GM19455 (cell line): Measurements from ENCODE around the gene RIMKLB.
A peak's percentile ranks its signal among the peaks of the same experiment; 100 is the strongest.

Experiments
- ATAC-seq: cut with Tn5 transposase; IDR thresholded peaks from one replicate; pipeline ENCODE4 v1.9.1; 2021; ENCODE audit not compliant: unreplicated experiment

RIMKLB gene, protein sequence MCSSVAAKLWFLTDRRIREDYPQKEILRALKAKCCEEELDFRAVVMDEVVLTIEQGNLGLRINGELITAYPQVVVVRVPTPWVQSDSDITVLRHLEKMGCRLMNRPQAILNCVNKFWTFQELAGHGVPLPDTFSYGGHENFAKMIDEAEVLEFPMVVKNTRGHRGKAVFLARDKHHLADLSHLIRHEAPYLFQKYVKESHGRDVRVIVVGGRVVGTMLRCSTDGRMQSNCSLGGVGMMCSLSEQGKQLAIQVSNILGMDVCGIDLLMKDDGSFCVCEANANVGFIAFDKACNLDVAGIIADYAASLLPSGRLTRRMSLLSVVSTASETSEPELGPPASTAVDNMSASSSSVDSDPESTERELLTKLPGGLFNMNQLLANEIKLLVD

DNA sequence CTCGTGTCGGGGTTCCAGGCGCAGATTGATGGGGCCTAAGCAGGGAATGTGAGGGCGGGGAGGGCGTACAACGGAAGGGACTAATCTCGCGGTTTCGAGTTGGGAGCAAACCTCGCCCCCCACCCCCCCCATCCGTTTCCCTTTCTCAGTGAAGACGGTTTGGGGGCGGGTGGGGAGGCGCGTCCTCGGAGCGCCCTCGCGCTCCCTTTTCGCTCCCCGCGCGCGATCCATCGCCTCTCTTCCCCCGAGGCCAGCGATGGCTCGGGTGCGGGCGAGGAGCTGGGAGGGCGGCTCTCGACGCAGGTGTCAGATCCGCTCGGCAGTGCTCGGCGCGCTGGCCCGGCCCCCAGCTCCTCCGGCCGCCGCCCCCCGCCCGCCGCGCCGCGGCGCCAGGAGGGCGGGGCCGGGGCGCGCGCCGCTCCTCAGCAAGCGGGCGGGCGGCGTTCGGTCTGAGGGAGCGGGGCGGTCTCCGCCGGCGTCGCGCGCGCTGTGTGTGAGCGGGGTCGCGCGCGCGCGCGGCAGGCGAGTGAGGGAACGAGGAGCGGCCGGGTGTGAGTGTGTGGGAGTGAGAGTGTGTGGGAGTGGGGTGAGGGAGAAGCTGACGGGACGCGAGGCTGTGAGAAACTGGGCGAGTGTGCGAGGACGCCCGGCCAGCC, at the start of gene RIMKLB:
Gene RIMKLB, plus strand, starts transcription at position 516 of the 656 bp plus-strand sequence. CDS start 15,876 bp downstream, outside the sequence.
- ATAC-seq: peak; percentile 84

DNA sequence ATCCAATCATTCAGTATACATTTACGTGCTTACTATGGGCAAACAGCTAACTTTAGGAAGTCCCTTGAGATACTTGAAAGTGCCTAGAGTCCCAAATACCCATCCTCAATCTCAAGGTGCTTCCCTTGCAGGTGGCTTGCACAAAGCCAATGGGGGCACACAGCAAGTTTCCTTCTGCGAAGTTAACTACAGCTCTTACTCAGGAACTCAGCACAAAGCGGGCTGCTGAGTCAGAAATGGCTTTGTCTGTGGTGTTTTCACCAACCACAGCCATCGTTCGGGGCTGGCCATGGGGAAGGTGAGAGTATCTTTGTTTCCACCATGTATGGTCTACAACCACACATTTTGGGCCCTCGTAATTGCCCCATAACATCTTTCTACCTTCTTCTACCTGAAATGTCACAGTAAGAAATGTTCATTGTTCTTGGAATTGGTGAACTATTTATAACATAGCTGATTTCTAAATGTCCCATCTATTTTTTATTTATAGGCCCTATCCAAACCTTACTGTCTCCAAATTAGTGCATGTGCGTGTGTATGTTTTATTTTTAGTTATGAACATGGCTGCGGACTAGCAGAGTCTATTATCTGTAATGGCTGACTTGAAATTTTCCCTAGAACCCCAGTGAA, 49.1 kb upstream of the RIMKLB start:
- ATAC-seq: peak; percentile 82

DNA sequence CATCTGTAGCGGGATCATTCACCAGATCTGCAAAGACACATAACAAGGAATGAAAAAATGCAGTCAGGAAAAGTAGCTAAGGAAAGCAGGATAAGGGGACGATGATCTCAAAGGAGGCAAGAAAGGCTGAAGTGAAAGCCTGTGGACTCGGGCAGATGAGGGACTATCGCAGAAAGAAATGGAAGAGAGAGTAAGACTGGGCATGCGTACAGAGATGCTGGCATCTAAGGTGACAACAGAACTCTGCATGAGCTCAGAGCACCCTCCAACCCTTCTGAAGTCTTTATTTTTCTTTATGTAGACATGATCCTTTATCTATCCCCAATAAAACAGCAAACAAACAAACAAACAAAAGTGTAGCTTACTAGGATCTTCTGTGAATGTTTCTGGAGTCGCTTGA, 42.4 kb upstream of the RIMKLB start:
- ATAC-seq: no peak

DNA sequence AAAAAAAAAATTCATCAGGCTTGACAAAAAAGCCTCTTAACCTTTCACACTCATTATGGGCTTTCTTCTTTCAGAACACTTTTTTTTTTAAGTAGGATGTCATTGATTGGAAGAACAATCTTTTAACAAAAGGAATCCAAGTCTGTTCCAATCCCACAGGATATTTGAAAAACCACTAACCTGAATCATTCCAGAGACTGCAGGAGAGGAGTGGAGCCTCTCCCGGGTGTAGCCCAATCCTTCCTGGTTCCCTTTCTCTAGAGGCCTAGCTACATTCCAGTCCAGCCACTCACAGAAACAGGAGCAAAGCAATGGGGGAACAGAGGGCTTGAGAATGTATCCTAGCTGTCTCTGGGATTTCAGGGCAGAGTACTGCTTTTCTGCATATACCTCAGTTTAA, 39.4 kb upstream of the RIMKLB start:
- no peak for ATAC-seq

DNA sequence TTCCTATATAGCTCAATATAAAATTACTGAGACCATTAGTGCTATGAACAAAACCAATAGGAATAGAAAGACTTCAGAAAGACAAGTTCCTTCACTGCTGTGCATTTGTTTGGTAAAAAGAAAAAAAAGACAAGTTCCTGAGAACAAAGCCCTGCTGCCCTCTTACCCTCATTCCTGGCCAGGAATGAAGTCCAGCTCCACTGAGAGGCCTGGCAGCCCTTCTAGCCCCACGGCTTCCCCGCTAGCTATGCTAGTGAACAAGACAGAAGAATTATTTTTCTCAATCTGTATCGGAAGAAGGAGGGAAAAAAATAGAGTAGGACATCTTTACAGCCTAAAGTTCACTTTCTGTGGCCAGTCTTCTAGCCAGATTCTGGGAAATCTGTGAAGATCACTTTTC, 36.8 kb upstream of the RIMKLB start:
- no peak for ATAC-seq

DNA sequence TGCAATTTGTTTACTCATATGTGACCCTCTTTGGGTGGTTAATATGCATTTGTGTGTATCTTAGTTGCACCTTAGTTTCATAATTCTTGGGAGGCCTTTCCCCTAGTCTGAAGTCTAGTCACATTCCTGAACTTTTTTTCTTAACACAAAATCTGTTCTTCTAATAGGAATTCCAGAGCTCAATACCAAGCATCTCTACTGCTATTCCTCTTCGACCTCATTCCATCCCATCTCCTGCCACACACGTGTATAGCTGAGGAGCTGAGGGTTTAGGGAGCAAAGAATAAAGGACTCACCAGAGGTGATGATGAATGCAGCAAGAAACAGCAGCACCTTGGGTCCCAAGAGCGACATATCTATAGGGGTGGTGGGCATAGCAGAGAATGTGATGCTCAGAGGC, 36.0 kb upstream of the RIMKLB start:
- no peak for ATAC-seq

DNA sequence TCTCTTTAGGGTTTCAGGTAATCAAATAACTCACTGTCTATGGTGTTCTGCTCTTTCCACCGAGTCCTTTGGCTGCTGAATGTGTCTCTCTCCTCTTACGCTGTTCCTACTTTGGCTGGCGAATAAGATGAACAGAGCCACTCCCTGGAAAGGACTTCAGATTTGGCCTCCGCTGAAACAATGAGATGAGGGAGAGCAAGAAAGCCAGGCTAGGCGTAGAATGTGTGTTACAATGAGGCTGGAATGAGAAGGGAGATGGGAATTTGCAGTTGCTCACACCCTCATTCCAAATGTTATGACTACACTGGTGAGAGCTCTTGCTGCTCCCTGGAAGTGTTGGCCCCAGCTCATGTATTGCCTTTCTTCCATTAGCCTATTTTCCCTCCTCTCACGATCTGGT, 35.2 kb upstream of the RIMKLB start, which contains the start of gene MFAP5:
Gene MFAP5, minus strand, starts transcription at position 234 of the 400 bp plus-strand sequence. CDS start 722 bp downstream, outside the sequence.
- no peak for ATAC-seq

DNA sequence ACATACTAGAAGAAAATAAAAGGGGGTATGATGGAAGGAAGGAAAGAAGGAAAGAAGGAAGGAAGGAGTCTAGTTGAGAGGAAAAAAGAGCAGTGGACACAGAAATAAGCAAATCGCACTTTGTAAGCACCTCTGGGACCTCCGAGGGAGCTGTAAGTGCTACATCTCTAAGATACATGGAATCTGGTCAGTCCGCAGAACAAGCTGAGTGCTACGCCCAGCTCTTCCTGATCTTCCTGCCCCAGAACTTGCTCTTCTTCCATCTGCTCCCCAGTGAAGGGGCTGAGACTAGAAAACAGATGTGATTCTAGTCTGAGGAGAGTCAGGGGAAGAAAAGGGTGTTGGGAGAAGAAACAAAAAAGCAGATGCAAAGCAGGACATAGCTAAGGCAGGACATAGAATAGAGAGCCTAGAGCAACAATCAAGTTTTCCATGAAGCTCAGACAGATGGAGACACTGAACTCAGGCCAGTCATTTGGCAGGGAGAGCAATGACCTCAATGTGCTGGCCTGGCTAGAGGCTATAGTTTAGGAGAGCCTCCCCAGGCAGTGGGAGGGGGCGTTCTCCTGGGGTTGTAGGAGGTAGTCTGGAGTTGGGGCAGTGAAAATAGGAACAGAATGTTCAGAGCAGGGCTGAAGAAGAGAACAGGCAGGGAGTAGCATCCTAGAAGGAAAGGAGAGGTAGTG, 33.4 kb upstream of the RIMKLB start:
- no peak for ATAC-seq

DNA sequence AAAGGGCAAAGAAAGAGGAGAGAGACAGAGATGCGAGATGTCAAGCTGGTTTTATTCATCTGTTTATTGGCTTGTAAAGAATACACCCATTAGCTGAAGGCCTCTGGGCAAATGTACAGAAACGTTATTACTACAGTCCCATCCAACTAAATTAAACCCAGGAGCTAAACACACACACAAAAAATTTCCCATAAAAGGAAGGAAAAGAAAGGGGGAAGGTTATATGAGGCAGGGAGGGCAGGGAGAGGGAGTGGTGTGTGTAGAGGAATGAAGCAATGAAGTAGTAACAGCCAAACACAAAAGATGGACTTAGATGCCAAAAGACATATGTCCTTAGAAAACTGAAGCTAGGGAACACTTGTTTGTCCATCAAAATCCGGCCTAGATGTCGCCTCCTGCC, 32.0 kb upstream of the RIMKLB start:
- ATAC-seq: no peak

DNA sequence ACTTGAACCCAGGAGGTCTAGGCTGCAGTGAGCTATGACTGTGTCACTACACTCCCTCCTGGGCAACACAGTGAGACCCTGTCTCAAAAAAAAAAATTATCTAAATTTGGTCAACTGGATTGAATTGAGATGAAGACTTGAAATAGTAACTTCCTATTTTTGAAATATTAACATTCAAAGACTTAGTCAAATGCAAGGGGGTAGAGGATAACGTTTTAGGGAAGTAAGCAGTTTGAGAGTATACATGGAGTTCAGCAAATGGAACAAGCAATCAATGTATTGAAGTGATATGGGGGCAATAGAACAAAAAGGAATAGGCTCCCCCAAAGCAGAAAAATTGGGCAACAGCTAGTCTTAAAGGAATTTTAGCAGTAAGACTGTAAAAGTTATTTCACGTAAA, 30.5 kb upstream of the RIMKLB start:
- no peak for ATAC-seq

DNA sequence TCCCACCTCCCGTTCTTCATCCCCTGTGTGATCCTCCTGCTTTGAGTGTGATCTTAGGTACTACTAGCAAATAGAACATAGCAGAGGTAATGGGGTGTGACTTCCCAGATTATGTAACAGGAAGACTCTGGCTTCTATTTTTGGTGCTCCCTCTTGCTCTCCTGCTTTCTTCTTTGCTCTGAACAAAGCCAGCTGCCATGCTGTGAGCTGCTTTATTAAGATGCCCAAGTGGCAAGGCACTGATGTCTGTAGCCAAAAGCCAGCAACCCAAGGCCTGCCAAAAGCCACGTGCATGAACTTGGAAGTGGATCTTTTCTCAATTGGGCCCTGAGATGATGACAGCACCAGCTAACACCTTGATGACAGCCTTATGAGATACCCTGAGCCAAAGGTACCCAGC, 29.4 kb upstream of the RIMKLB start:
- no peak for ATAC-seq

DNA sequence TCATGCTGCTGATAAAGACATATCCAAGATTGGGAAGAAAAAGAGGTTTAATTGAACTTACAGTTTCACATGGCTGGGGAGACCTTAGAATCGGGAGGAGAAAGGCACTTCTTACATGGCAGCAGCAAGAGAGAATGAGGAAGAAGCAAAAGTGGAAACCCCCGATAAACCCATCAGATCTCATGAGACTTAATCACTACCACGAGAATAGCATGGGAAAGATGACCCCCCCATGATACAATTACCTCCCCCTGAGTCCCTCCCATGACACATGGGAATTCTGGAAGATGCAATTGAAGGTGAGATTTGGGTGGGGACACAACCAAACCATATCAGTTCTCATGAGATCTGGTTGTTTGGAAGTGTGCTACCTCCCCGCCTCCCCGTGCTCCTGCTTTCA, 25.4 kb upstream of the RIMKLB start:
- ATAC-seq: no peak

DNA sequence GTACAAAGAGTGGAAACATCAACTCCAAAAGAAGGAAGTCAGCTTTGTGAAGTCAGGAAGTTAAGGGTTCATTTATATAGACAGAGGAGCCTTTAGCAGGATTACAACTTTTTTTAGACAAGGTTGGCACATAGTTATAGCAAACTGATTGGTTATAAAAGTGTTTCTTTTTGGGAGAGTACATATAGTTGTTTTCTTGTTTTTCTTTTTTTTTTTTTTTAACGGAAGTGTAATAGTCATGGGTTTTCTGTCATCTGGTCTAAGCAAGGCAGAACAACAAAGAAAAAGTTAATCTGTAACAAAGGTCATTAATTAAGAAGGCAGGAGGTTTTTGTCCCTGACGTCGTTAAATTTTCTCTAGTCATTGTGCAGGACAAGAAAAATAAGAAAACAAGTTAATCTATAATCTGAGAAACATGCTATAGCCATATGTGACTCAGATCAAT, 22.2 kb upstream of the RIMKLB start:
- ATAC-seq: no peak

DNA sequence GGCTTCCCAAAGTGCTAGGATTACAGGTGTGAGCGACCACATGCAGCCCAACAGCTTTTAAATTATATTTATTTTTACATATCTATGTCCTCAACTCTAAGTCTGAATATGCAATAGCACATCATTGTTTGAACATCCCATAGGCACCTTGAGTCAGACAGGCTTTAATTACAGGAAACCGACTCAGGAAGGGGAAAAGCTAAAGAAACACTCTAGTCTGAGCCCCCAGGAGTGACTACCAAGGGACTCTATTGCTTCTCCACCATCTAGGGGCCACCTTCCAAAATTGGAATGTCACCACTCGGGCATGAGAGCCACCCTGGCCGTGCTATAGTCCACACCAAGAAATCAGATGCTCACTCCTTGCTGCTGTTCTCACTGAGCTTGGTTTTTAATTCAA, 21.1 kb upstream of the RIMKLB start:
- ATAC-seq: no peak

DNA sequence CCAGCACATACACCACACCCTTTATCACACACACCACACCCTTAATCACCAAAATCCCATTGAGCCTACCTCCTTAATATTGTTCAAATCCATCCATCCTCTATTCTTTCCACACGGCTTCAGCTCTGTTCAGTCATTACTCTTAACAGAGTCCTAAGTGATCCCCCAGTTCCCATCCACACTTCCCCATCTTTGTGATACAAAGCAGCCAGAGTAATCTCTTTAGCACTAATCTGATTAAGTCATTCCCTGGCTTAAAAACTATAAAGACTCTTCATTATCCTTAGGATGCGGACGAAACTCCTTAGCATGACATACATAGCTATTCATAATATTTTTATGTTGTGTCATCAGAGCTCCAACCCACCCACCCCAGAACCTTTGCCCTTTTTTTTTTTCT, 20.4 kb upstream of the RIMKLB start:
- no peak for ATAC-seq

DNA sequence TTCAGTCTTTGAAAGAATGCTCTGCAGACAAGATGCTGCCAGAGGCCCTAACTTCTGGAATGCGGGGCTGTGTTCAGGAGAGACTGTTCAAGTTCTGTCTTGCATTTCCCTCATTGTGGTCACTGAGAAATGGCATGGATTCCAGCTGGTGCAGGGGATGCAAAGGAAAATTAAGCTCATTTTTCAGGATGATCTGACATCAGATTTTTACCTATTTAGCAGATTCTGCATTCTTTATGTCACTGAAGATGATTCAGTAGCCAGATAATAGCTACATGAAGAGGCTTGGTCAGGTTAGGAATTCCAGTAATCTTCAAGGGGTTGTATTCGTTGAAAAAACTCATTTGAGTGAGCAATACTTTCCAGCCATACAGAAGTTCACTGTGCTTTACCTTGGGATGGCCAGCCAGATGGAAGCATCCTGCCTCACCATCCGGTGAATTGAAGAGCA, 19.1 kb upstream of the RIMKLB start:
- no peak for ATAC-seq

DNA sequence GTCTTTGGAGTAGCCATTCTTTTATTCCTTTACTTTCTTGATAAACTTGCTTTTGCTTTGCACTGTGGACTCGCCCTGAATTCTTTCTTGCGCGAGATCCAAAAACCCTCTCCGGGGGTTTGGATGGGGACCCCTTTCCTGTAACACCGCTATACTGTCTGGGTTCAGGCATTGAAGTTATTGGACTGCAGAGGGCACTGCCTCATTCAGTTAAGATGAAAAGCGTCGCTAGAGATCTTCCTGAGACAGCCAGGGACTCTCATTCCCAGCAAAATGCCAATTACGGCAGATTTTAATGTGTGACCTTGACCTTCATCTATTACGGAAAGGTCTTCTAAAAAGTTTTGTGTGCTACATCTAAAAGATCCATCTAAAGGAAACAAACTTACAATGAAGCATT, 17.3 kb upstream of the RIMKLB start:
- ATAC-seq: no peak

DNA sequence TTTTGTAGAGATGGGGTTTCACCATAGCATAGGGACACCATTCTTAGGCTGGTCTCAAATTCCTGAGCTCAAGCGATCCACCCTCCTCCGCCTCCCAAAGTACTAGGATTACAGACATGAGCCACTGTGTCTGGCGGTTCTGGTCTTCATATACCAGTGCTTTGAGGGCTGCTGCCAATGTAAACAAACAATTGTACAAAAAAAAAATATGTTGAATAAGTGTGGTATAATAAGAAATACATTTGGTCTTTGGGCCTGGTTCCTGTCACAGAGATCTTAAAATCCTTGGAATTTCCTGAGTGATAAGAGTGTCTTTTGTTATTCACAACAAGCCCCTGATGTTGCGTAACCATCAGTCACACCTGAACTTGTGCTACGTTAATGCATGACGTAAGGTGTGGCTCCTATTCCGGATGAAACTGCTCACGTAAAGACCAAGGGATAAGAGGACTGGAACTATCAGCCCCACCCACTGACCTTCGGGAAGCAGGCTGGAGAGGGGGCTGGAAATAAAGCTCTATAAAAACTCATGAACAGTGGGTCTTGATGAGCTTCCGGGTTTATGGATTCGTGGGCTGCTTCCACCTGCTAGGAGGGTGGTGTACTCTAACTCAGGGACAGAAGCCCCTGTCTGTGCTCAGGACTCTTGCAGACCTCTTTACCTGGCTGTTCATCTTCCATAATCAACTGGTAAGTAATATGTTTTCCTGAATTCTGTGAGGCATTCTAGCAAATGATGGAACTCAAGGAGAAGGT, 16.5 kb upstream of the RIMKLB start:
- ATAC-seq: no peak

DNA sequence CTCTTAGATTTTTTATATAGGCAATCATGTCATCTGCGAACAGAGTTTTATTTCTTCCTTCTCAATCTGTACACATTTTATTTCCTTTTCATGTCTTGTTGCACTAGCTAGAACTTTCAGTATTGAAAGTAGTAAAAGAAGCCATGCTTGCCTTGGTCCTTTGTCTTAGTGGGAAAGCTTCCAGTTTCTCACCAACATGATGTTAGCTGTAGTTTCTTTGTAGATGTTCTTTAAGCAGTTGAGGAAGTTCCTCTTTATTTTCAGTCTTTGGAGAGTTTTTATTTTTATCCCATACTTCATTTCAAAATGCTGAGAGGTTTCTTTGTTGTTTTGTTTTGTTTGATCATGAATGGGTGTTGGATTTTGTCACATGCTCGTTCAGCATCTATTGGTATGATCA, 12.7 kb upstream of the RIMKLB start:
- ATAC-seq: no peak

DNA sequence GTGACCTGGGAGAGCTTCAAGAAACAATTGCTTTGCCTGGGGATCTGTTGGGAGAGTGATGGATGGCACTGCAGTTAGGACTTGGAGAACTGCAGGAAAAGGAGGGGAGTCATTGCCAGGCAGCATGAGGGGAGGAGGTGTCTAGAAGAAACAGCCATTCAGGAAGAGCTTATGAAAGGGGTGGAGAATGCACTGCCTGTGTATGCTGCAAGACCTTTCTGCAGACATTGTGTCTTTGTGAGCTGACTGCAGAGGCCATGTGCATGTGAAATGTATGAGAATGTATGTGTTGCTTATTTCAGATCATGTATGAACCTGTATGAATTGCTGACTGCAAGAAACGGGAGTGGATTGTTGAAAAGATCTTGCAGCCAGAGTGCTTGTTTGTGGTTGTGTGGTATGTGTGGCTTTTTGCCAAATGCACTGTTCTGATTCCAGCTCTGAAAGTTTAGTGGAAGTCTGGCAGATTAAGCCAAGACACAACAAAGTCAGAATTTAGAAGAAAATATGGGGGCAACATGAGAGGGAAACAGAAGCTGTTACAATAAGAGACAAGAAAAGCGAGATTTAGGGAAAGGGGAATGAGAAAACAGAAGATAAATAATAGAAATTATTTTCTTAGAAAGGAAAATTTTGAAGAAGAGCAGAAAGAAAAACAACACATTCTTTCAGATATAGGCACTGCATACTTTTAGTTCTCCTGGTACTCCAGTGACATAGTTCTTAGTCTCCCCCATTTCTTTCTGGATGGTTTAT, 9.8 kb upstream of the RIMKLB start:
- ATAC-seq: no peak
